Breast epithelium (tissue), 3 donors: ENCODE data around the gene H6PD.

ENCODE experiments used
- CTCF ChIP-seq, 3 donors: fragments of 450-650 bp; IDR thresholded peaks; one replicate each; pipeline ENCODE4 v1.5.1; 2016 to 2017; ENCODE audit warnings: antibody characterized with exemption in 3 of 3, mild to moderate bottlenecking in 3 of 3, moderate library complexity in 3 of 3
- POLR2A ChIP-seq: fragments of 450-650 bp; IDR thresholded peaks from one replicate; pipeline ENCODE4 v1.6.1; 2016; ENCODE audit warnings: antibody characterized with exemption, mild to moderate bottlenecking, moderate library complexity
- POLR2AphosphoS5 ChIP-seq, 3 donors: sonication (generic); formaldehyde crosslinking; IDR thresholded peaks; one replicate each; pipeline ENCODE4 v1.6.1; 2017; ENCODE audit warnings: antibody characterized with exemption in 3 of 3

GRCh38 chr1:9258629-9259028, 24.1 kb downstream of the H6PD start:
- TF ChIP-seq POLR2A: no peak
- no peak for TF ChIP-seq POLR2AphosphoS5 (IDR thresholded peaks at IDR 0.05)
- TF ChIP-seq CTCF (IDR thresholded peaks at IDR 0.05): no peak
